OCI-LY7 (cell line): ENCODE measurements around the gene LDLRAD4. TPM values are rescaled to one million over a fixed set of nuclear protein-coding genes. Genes with fewer than 3 reads are reported as not detected.

ENCODE experiments used
- BruUV-seq: library from RNA; stranded (reverse); fragments of 400-500 nt; replicated peaks from 2 replicates; lab custom pipeline; 2021; lab: Mats Ljungman, UMichigan
- CTCF ChIA-PET: fragments of 300-600 bp; sonication (Branson Sonifier 250); formaldehyde crosslinking; loops from one replicate; lab custom pipeline; 2022; ENCODE audit warnings: antibody characterized with exemption; ENCODE audit not compliant: unreplicated experiment; lab: Charles Lee
- POLR2A ChIA-PET: fragments of 300-600 bp; sonication (Branson Sonifier 250); formaldehyde crosslinking; loops from one replicate; lab custom pipeline; 2022; ENCODE audit warnings: antibody characterized with exemption; lab: Charles Lee
- DNase-seq: peaks from one replicate; pipeline ENCODE4 v3.0.0-alpha.2; 2015; ENCODE audit warnings: low spot score
- H2AFZ ChIP-seq: fragments of 200-600 bp; sonication (generic), shearing (Covaris generic); 2 replicates; pipeline ENCODE4 v1.6.1; 2014; ENCODE audit warnings: mild to moderate bottlenecking, antibody characterized with exemption, low read length, moderate library complexity
- H3K27ac ChIP-seq: fragments of 200-600 bp; sonication (generic); 2 replicates; pipeline ENCODE4 v1.5.1; 2014; ENCODE audit warnings: mixed run types, low read depth, mild to moderate bottlenecking, moderate library complexity, low read length, inconsistent platforms; ENCODE audit not compliant: poor library complexity, severe bottlenecking
- H3K36me3 ChIP-seq: fragments of 200-600 bp; sonication (generic); 2 replicates; pipeline ENCODE4 v1.6.1; 2014; ENCODE audit warnings: mild to moderate bottlenecking, antibody characterized with exemption, low read length, moderate library complexity, mixed read lengths; ENCODE audit not compliant: insufficient read depth
- H3K4me1 ChIP-seq: fragments of 200-600 bp; sonication (generic); 2 replicates; pipeline ENCODE4 v1.5.1; 2014; ENCODE audit warnings: mild to moderate bottlenecking, low read length; ENCODE audit not compliant: insufficient read depth, poor library complexity, severe bottlenecking
- H3K4me2 ChIP-seq: fragments of 200-600 bp; sonication (generic); 2 replicates; pipeline ENCODE4 v1.6.1; 2014; ENCODE audit warnings: mild to moderate bottlenecking, low read length
- H3K4me3 ChIP-seq: fragments of 200-600 bp; sonication (generic); 2 replicates; pipeline ENCODE4 v1.5.1; 2014; ENCODE audit warnings: mild to moderate bottlenecking, low read depth, low read length; ENCODE audit not compliant: poor library complexity, severe bottlenecking
- H3K79me2 ChIP-seq: fragments of 200-600 bp; sonication (generic); 2 replicates; pipeline ENCODE4 v1.6.1; 2016; ENCODE audit warnings: low read depth, mild to moderate bottlenecking, low read length, moderate library complexity, mixed read lengths; ENCODE audit not compliant: insufficient read depth
- H3K9me2 ChIP-seq: fragments of 200-600 bp; sonication (generic); 2 replicates; pipeline ENCODE4 v1.6.1; 2016; ENCODE audit warnings: mild to moderate bottlenecking, low read length, mixed read lengths; ENCODE audit not compliant: insufficient read depth
- H3K9me3 ChIP-seq: fragments of 200-600 bp; sonication (generic); 2 replicates; pipeline ENCODE4 v1.6.1; 2014; ENCODE audit warnings: mild to moderate bottlenecking, mixed run types, low read length, mixed read lengths
- H4K20me1 ChIP-seq: fragments of 200-600 bp; sonication (generic); 2 replicates; pipeline ENCODE4 v1.6.1; 2014; ENCODE audit warnings: mild to moderate bottlenecking, antibody characterized with exemption, low read length, moderate library complexity, mixed read lengths; ENCODE audit not compliant: insufficient read depth
- EZH2phosphoT487 ChIP-seq: fragments of 200-600 bp; sonication (generic); IDR thresholded peaks from 2 replicates; pipeline ENCODE4 v1.6.1; 2018; ENCODE audit warnings: low read depth, borderline replicate concordance, mild to moderate bottlenecking, mixed run types, antibody characterized with exemption, low read length, moderate library complexity, mixed read lengths
- intact Hi-C: fragments of 100-400 bp; cut with micrococcal nuclease; formaldehyde crosslinking; loops from one replicate; pipeline ENCODE4 v1.10.0; 2022; ENCODE audit not compliant: unreplicated experiment
- total RNA-seq, 2 experiments: library from RNA; depleted of rRNA in 1 of 2; stranded (reverse); fragments of >200 nt in 1 of 2; shearing (Covaris generic) in 1 of 2; gene quantifications; 2 replicates each; pipeline ENCODE4 v1.2.3, GENCODE V29; 2014 to 2022
- TF ChIP-seq, protein P1 (sequence below): fragments of 200-600 bp; sonication (generic); conservative IDR thresholded peaks from 2 replicates; pipeline ENCODE4 v1.5.1; 2014; ENCODE audit warnings: mild to moderate bottlenecking, antibody characterized with exemption, low read length, moderate library complexity, mixed read lengths

LDLRAD4 gene
- total RNA-seq, 2 experiments from 2014 or later: 26.2 to 43.8 TPM

DNA sequence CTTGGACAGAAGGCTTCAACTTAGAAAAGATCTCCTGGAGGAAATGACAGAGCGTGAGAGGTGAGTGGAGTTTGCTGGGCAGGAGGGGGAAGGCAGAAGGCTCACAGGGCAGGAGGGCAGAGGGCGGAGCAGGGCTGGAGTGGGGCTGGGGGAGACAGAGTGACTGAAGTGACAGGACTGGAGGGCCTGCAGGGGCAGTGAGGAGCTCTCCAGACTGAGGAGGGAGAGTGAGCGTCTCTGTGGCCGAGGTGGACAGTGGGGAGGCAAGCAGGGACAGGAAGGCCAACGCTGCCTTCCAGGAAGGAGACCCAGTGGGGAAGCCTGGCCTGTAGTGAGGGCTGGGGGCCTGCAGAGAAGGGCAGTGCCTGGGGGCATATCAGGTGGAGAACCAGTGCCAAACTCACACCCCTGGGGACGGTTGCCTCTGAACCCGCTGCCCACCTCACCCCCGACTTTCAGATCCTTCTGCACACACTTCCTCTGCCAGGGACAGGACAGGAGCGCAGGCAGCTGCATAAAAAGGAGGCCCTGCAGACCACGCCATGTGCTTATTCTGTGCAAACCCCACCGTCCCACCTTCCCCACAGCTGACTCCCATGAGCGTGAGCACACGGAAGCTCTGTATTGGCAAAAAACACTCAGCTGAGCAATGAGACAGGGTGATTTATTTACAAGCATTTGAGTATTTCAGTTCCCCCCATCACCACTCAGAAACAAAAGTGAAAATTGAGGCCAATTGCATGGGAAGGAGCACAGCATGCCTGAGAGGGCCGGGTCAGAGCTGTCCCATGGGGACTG lies 263.5 kb downstream of the LDLRAD4 start:
- BruUV-seq: no TSS peak
- ChIA-PET POLR2A (interaction anchor here (1.0 kb wide), 1 partner anchor 15 kb away, joined by 4 read pairs; no protein-coding TSS in a partner anchor), CTCF (no interaction called here)
- Histone ChIP-seq H3K27ac (no peak overlapping the region), H3K36me3 (peaks cover 4% of the 10 kb centered on the region; the same call in 1 of the 2 replicates), H2AFZ (no peak overlapping the region), H3K4me2 (no peak overlapping the region), H3K79me2 (no peaks in the 10 kb centered on the region), H4K20me1 (no peaks in the 10 kb centered on the region), H3K4me3 (no peak overlapping the region), H3K4me1 (no peaks in the 10 kb centered on the region), H3K9me3 (no peaks in the 10 kb centered on the region), H3K9me2 (no peaks in the 10 kb centered on the region)
- DNase-seq: no peak
- intact Hi-C loops: no loop called here
- TF ChIP-seq EZH2phosphoT487: no peak
- TF ChIP-seq, protein P1, sequence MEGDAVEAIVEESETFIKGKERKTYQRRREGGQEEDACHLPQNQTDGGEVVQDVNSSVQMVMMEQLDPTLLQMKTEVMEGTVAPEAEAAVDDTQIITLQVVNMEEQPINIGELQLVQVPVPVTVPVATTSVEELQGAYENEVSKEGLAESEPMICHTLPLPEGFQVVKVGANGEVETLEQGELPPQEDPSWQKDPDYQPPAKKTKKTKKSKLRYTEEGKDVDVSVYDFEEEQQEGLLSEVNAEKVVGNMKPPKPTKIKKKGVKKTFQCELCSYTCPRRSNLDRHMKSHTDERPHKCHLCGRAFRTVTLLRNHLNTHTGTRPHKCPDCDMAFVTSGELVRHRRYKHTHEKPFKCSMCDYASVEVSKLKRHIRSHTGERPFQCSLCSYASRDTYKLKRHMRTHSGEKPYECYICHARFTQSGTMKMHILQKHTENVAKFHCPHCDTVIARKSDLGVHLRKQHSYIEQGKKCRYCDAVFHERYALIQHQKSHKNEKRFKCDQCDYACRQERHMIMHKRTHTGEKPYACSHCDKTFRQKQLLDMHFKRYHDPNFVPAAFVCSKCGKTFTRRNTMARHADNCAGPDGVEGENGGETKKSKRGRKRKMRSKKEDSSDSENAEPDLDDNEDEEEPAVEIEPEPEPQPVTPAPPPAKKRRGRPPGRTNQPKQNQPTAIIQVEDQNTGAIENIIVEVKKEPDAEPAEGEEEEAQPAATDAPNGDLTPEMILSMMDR: no peak

DNA sequence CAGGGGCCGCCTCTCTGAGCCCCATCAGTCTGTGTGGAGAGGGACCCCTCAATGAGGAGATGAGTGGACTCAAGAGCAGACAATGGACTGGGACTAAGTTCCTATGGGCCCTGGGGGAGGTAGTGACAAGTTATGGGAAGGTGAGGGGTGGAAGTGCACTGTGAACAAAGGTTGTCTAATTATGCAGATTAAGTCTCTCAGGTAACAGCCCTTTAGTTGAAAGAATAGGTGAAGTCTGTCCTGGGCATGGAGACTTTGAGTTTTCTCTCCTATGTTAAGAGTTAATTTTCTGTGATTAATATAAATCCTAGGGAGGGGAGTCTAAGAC lies 264.0 kb downstream of the LDLRAD4 start:
- Histone ChIP-seq H3K4me2 (no peak overlapping the region), H3K27ac (no peak overlapping the region), H3K79me2 (no peaks in the 10 kb centered on the region), H3K9me3 (no peaks in the 10 kb centered on the region), H3K9me2 (no peaks in the 10 kb centered on the region), H3K4me1 (no peaks in the 10 kb centered on the region), H3K4me3 (no peak overlapping the region), H3K36me3 (peaks cover 4% of the 10 kb centered on the region; the same call in 1 of the 2 replicates), H4K20me1 (no peaks in the 10 kb centered on the region; the same call in 1 of the 2 replicates), H2AFZ (no peak overlapping the region)
- TF ChIP-seq, protein P1: no peak
- no peak for TF ChIP-seq EZH2phosphoT487
- ChIA-PET CTCF (no interaction called here), POLR2A (interaction anchor here (1.0 kb wide), 1 partner anchor 15 kb away, joined by 4 read pairs; no protein-coding TSS in a partner anchor)
- intact Hi-C loops: no loop called here
- no peak for DNase-seq
- BruUV-seq: no TSS peak
